Choroid plexus epithelial cell (primary cell): Measurements from ENCODE around the gene MYO9B.

ENCODE experiments used
- DNase-seq: peaks from one replicate; pipeline ENCODE4 v3.0.0-alpha.2; 2010; ENCODE audit warnings: low read depth
- H3K4me3 ChIP-seq: 2 replicates; pipeline ENCODE4 v1.5.1; 2011; ENCODE audit warnings: low read depth, mild to moderate bottlenecking, control low read depth, low read length, moderate library complexity
- CTCF ChIP-seq: conservative IDR thresholded peaks from 2 replicates; pipeline ENCODE4 v1.5.1; 2011; ENCODE audit warnings: low read depth, mild to moderate bottlenecking, control low read depth, inconsistent platforms, low read length, moderate library complexity

The MYO9B gene

GRCh38 chr19:17246681-17247425 lies 171.3 kb downstream of the MYO9B start:
- no peak for TF ChIP-seq CTCF
- H3K4me3 ChIP-seq: peak overlapping the region; percentile 57
- peak; percentile 70 for DNase-seq

- H3K4me3 ChIP-seq: no peak overlapping the region
- TF ChIP-seq CTCF: no peak
- no peak for DNase-seq
These were observed 172.6 kb downstream of the MYO9B start for GRCh38 chr19:17248011-17248776.

GRCh38 chr19:17249887-17250548 lies 174.4 kb downstream of the MYO9B start:
- no peak overlapping the region for H3K4me3 ChIP-seq
- no peak for TF ChIP-seq CTCF
- no peak for DNase-seq

GRCh38 chr19:17254636-17255035 lies 179.1 kb downstream of the MYO9B start:
- no peak for TF ChIP-seq CTCF
- DNase-seq: no peak
- no peak overlapping the region for H3K4me3 ChIP-seq

- H3K4me3 ChIP-seq: no peak overlapping the region
- no peak for TF ChIP-seq CTCF
- DNase-seq: peak; percentile 68
These were observed 179.6 kb downstream of the MYO9B start for GRCh38 chr19:17255150-17255621.

GRCh38 chr19:17256130-17256529 lies 180.6 kb downstream of the MYO9B start:
- TF ChIP-seq CTCF: no peak
- H3K4me3 ChIP-seq: no peak overlapping the region
- DNase-seq: no peak
